ENCODE measurements around the gene CCDC200. TPM values are rescaled to one million over a fixed set of nuclear protein-coding genes. Genes with fewer than 3 reads are reported as not detected.

Gene CCDC200
- total RNA-seq, 1 experiment from 2014 or later, result not detected

DNA sequence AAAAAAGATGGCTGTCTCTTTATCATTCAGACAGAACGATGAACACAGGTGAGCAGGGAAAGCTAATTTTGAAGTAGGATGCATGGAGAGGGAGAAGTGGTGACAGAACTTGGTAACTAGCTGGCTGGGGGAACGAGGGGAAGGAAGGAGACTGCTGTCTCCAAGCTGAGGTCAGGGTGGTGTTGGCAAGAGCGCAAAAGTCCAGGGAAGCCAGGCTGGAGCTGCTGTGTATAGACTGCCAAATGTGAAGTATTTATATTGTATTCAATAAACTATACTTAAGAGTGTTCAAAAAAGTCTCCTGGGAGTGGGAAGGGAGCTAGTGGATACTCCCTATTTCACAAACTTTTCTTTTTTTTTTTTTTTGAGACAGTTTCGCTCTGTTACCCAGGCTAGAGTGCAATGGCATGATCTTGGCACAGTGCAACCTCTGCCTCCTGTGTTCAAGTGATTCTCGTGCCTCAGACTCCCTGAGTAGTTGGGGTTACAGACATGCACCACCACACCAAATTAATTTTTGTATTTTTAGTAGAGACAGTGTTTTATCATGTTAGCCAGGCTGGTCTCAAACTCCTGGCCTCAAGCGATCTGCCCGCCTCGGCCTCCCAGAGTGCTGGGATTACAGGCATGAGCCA lies 8.6 kb downstream of the CCDC200 start:
- H4K20me1 ChIP-seq (ENCODE audit: insufficient read depth), result no peaks in the 10 kb centered on the region
- no peaks in the 10 kb centered on the region for H3K9me3 ChIP-seq (ENCODE audit: insufficient read depth, low read depth)
- H3K4me3 ChIP-seq, result no peak overlapping the region
- H2AFZ ChIP-seq, result no peak overlapping the region
- POLR2A ChIA-PET (ENCODE audit: unreplicated experiment), result no interaction called here
- H3K27me3 ChIP-seq (ENCODE audit: insufficient read depth, low read depth), result no peaks in the 10 kb centered on the region
- no peak for DNase-seq
- intact Hi-C loops (cut with micrococcal nuclease; ENCODE audit: unreplicated experiment), result no loop called here
- CTCF ChIA-PET, result no interaction called here
- no peak overlapping the region for H3K4me2 ChIP-seq
- H3F3A ChIP-seq (ENCODE audit: insufficient read depth, low read depth), result no peaks in the 10 kb centered on the region
- H3K9me2 ChIP-seq (ENCODE audit: insufficient read depth), result no peaks in the 10 kb centered on the region
- no peaks in the 10 kb centered on the region for H3K4me1 ChIP-seq (replicated peaks; ENCODE audit: insufficient read depth)
- H3K79me2 ChIP-seq (ENCODE audit: low read depth), result no peaks in the 10 kb centered on the region
- no peak overlapping the region for H3K27ac ChIP-seq
- TF ChIP-seq, protein P1, sequence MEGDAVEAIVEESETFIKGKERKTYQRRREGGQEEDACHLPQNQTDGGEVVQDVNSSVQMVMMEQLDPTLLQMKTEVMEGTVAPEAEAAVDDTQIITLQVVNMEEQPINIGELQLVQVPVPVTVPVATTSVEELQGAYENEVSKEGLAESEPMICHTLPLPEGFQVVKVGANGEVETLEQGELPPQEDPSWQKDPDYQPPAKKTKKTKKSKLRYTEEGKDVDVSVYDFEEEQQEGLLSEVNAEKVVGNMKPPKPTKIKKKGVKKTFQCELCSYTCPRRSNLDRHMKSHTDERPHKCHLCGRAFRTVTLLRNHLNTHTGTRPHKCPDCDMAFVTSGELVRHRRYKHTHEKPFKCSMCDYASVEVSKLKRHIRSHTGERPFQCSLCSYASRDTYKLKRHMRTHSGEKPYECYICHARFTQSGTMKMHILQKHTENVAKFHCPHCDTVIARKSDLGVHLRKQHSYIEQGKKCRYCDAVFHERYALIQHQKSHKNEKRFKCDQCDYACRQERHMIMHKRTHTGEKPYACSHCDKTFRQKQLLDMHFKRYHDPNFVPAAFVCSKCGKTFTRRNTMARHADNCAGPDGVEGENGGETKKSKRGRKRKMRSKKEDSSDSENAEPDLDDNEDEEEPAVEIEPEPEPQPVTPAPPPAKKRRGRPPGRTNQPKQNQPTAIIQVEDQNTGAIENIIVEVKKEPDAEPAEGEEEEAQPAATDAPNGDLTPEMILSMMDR (conservative IDR thresholded peaks at IDR 0.05), result no peak
- no peak for TF ChIP-seq EZH2 (IDR thresholded peaks at IDR 0.05; ENCODE audit: low read depth)
- no TSS peak for BruUV-seq (replicated peaks)
- H3K36me3 ChIP-seq (ENCODE audit: low read depth), result no peaks in the 10 kb centered on the region

DNA sequence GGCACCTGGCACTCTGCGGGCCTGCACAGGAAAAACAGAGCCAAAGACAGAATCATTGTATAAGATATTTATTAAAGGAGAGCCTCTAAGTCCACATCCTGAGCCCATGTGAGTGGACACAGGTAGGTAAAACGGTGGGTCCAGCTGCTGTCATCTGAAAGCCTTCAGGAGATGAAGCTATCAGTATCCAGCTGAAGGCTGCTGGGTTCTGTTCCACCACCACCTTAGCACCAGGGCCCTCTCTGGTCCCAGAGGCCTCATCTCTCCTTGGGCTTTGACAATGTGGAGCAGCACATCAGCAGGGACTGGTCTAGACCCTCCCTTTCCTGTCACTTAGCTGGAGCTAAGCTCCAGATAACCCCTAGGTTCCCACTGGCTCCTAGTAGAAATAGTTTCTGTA lies 9.4 kb downstream of the CCDC200 start:
- intact Hi-C loops (cut with micrococcal nuclease; ENCODE audit: unreplicated experiment), result no loop called here
- H3K4me3 ChIP-seq, result no peak overlapping the region
- CTCF ChIA-PET, result no interaction called here

GRCh38 chr17:43217614-43218087 lies 10.8 kb downstream of the CCDC200 start:
- no TSS peak for BruUV-seq (replicated peaks)
- H2AFZ ChIP-seq, result no peak overlapping the region
- peaks cover 4% of the 10 kb centered on the region; the same call in 1 of the 2 replicates for H3F3A ChIP-seq (ENCODE audit: insufficient read depth, low read depth)
- no peaks in the 10 kb centered on the region for H3K36me3 ChIP-seq (ENCODE audit: low read depth)
- no peak for DNase-seq
- no peaks in the 10 kb centered on the region for H3K9me2 ChIP-seq (ENCODE audit: insufficient read depth)
- no peaks in the 10 kb centered on the region for H3K79me2 ChIP-seq (ENCODE audit: low read depth)
- H3K9me3 ChIP-seq (ENCODE audit: insufficient read depth, low read depth), result no peaks in the 10 kb centered on the region
- POLR2A ChIA-PET (ENCODE audit: unreplicated experiment), result no interaction called here
- TF ChIP-seq EZH2 (IDR thresholded peaks at IDR 0.05; ENCODE audit: low read depth), result no peak
- TF ChIP-seq, protein P1 (conservative IDR thresholded peaks at IDR 0.05), result no peak
- no peaks in the 10 kb centered on the region for H4K20me1 ChIP-seq (ENCODE audit: insufficient read depth)
- CTCF ChIA-PET, result no interaction called here
- intact Hi-C loops (cut with micrococcal nuclease; ENCODE audit: unreplicated experiment), result no loop called here
- H3K27me3 ChIP-seq (ENCODE audit: insufficient read depth, low read depth), result no peaks in the 10 kb centered on the region
- H3K4me2 ChIP-seq, result no peak overlapping the region
- no peaks in the 10 kb centered on the region; the same call in 1 of the 2 replicates for H3K4me1 ChIP-seq (replicated peaks; ENCODE audit: insufficient read depth)
- H3K4me3 ChIP-seq, result no peak overlapping the region
- H3K27ac ChIP-seq, result no peak overlapping the region

More for the DNA sequence above, 9.4 kb downstream of the CCDC200 start:
- no peak overlapping the region for H2AFZ ChIP-seq
- no peak overlapping the region for H3K4me2 ChIP-seq
- no peaks in the 10 kb centered on the region for H4K20me1 ChIP-seq (ENCODE audit: insufficient read depth)
- TF ChIP-seq, protein P1 (conservative IDR thresholded peaks at IDR 0.05), result no peak
- TF ChIP-seq EZH2 (IDR thresholded peaks at IDR 0.05; ENCODE audit: low read depth), result no peak
- no peaks in the 10 kb centered on the region for H3F3A ChIP-seq (ENCODE audit: insufficient read depth, low read depth)
- H3K4me1 ChIP-seq (replicated peaks; ENCODE audit: insufficient read depth), result no peaks in the 10 kb centered on the region
- H3K27me3 ChIP-seq (ENCODE audit: insufficient read depth, low read depth), result no peaks in the 10 kb centered on the region
- H3K9me3 ChIP-seq (ENCODE audit: insufficient read depth, low read depth), result no peaks in the 10 kb centered on the region
- H3K27ac ChIP-seq, result no peak overlapping the region
- POLR2A ChIA-PET (ENCODE audit: unreplicated experiment), result interaction anchor here (0.6 kb wide), 1 partner anchor 97 kb away, joined by 3 read pairs; no protein-coding TSS in a partner anchor
- no peaks in the 10 kb centered on the region for H3K79me2 ChIP-seq (ENCODE audit: low read depth)
- H3K9me2 ChIP-seq (ENCODE audit: insufficient read depth), result no peaks in the 10 kb centered on the region
- no peak for DNase-seq
- BruUV-seq (replicated peaks), result no TSS peak
- H3K36me3 ChIP-seq (ENCODE audit: low read depth), result no peaks in the 10 kb centered on the region

Data from PC-9 (cell line).